ENCODE measurements around the gene CREB3L2. TPM values are rescaled to one million over a fixed set of nuclear protein-coding genes. Genes with fewer than 3 reads are reported as not detected.

Gene CREB3L2
- total and polyA plus RNA-seq, 5 experiments from 2014 or later = 5.2 to 12.8 (median 9.0) TPM

DNA sequence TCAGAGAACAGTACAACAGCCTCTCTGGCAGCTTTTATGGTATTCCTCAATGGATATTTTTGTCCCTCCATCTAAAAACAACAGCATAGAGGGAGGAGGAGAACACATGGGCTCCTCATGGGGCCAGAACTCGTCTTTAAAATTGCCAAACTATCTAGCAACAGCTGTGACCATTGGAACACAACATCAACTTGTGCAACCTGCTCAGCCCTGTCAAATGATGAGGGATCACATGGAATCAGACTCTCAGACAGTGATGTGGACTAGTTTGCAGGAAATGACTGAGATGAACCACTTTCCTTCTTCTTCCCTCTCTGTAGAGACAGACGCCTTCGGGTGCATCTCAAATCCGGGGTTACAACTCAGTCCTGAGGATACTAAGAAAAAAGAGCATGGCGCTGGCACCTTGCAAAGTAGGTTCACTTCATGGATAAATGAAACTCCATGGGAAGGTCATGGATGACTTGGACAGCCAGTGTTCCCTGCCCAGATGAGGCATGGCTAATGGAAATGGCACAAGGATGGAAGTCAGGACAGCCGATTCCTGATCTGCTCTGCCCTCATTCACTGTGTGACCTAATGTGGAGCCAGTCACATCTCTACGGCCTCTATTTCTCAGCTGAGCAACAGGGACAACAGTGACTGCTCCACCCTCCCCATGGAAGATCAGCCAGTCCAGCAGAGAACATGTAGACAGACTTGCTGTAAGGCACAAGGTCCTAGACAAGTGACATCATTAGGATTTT is 130.5 kb downstream of the CREB3L2 start:
- Mint-ChIP-seq H3K4me3 (no peak overlapping the region), H3K9me3 (peaks cover 0 to 10% (median 4%) of the 10 kb centered on the region in 9 donors), H3K36me3 (peaks cover 21 to 43% (median 41%) of the 10 kb centered on the region in 3 donors), H3K27me3 (no peaks in the 10 kb centered on the region), H3K4me1 (no peaks in the 10 kb centered on the region), H3K27ac (no peak overlapping the region)
- ATAC-seq = no peak
- POLR2A ChIA-PET = no interaction called here
- no peak for DNase-seq

DNA sequence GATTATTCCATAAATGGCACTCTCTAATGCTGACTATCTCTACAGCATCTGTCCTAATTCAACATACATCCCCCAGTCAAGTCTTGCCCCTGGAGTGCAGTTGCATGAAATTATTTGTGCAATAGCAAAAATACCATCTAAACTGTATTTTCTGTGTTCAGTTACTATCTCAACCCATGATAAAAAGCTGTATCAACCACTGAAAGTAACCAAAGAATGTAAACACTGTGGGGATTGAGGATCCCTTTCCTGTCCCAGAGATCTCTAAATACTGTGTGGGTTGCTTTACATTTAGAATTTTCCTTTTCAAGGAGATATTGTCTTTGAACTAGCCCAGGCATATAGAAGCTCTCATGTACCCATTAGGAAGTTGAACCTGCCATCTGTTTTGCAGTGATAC is 131.2 kb downstream of the CREB3L2 start:
- no peak for DNase-seq
- Mint-ChIP-seq H3K36me3 (peaks cover 27 to 48% (median 46%) of the 10 kb centered on the region in 3 donors), H3K4me1 (no peaks in the 10 kb centered on the region), H3K9me3 (peaks cover 0 to 17% (median 8%) of the 10 kb centered on the region in 9 donors), H3K27me3 (no peaks in the 10 kb centered on the region), H3K27ac (no peak overlapping the region), H3K4me3 (no peak overlapping the region)
- POLR2A ChIA-PET = no interaction called here
- no peak for ATAC-seq

DNA sequence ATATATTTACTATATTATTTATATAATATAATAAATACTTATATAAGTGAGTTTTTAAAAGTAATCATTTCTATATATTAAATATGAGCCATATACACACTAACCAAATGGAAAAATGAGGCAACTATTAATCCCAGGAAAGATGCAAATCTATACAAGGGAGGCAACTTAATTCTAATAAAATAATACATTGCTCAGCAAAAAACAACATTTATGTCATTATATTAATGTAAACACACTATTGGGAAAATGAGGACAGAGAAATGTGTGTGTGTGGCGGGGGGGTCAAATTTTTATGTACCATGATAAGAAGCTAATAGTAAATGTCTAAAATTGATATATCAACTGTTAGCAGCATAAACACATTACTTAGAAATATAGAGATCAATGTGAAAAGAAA is 131.8 kb downstream of the CREB3L2 start:
- Mint-ChIP-seq H3K4me3 (no peak overlapping the region), H3K36me3 (peaks cover 33 to 52% (median 46%) of the 10 kb centered on the region in 3 donors), H3K27me3 (no peaks in the 10 kb centered on the region), H3K9me3 (peaks cover 0 to 23% (median 11%) of the 10 kb centered on the region in 9 donors), H3K27ac (no peak overlapping the region), H3K4me1 (no peaks in the 10 kb centered on the region)
- ATAC-seq = no peak
- POLR2A ChIA-PET = no interaction called here
- no peak for DNase-seq

DNA sequence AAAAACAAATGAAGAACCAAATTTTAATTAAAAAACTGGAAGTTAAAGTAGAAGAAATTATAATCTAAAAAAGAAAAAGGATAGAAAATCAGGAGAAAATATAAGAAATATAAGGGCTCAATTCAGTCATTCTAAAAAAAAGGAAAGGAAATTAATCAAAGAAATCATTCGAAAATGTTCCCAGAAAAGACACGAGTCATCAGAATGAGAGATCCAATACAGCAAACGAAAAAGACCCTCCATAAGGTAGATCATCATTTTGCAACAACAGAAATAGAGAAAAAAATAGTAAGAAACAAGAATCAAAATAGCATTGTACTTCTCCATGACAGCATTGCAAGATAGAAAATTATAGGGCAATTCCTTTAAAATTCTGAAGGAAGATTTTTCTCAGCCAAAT is 132.6 kb downstream of the CREB3L2 start:
- DNase-seq (no peak), ATAC-seq (no peak)
- peaks cover 0 to 25% (median 11%) of the 10 kb centered on the region in 9 donors for H3K9me3 Mint-ChIP-seq
- H3K4me3 Mint-ChIP-seq = no peak overlapping the region
- no peaks in the 10 kb centered on the region for H3K4me1 Mint-ChIP-seq
- H3K27ac Mint-ChIP-seq = no peak overlapping the region
- POLR2A ChIA-PET = no interaction called here
- H3K36me3 Mint-ChIP-seq = peaks cover 36 to 52% (median 45%) of the 10 kb centered on the region in 3 donors
- no peaks in the 10 kb centered on the region for H3K27me3 Mint-ChIP-seq

DNA sequence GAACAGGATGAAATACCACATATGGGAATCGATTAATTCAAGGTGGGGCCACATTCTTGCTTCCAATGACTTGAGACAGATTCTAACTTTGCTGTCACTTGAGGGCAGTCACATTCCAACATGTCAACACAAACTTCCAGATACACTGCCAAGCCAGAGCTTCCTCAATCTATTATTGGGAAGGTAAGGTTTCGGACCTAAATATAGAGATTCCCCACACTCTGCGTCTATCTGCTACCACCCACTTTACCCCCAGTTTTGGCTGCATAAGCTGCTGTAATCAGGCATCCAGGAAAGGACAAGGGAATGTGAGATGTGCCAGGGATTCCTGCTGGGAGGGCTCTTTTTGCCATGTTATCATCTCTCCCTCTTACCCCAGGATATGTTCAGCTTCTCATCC is 134.6 kb downstream of the CREB3L2 start:
- no peaks in the 10 kb centered on the region for H3K27me3 Mint-ChIP-seq
- no peak overlapping the region for H3K4me3 Mint-ChIP-seq
- H3K4me1 Mint-ChIP-seq = no peaks in the 10 kb centered on the region
- peaks cover 0 to 25% (median 11%) of the 10 kb centered on the region in 9 donors for H3K9me3 Mint-ChIP-seq
- H3K27ac Mint-ChIP-seq = no peak overlapping the region
- POLR2A ChIA-PET = no interaction called here
- no peak for ATAC-seq
- DNase-seq = no peak
- H3K36me3 Mint-ChIP-seq = peaks cover 34 to 45% (median 37%) of the 10 kb centered on the region in 3 donors

DNA sequence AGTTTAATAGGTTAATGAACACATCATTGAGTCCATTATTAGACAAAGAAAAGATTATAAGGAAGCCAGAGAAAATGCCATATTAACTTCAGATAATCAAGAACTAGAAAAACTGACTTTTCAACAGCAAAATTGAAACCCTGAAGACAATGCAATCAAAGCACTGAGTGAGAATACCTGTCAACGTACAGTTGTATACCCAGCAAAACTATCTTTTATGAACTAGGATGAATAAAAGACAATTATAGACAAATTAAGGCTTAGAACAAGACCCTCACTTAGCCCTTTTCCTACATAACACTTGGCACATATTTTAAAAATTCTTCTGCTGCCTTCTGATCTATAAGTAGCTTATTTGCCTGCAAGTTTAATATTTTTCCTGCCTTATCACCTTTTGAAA is 136.1 kb downstream of the CREB3L2 start:
- ATAC-seq (no peak), DNase-seq (no peak)
- H3K4me1 Mint-ChIP-seq = no peaks in the 10 kb centered on the region
- H3K9me3 Mint-ChIP-seq = peaks cover 0 to 25% (median 11%) of the 10 kb centered on the region in 9 donors
- no peak overlapping the region for H3K4me3 Mint-ChIP-seq
- H3K27me3 Mint-ChIP-seq = no peaks in the 10 kb centered on the region
- POLR2A ChIA-PET = no interaction called here
- peaks cover 34 to 43% (median 43%) of the 10 kb centered on the region in 3 donors for H3K36me3 Mint-ChIP-seq
- H3K27ac Mint-ChIP-seq = no peak overlapping the region

DNA sequence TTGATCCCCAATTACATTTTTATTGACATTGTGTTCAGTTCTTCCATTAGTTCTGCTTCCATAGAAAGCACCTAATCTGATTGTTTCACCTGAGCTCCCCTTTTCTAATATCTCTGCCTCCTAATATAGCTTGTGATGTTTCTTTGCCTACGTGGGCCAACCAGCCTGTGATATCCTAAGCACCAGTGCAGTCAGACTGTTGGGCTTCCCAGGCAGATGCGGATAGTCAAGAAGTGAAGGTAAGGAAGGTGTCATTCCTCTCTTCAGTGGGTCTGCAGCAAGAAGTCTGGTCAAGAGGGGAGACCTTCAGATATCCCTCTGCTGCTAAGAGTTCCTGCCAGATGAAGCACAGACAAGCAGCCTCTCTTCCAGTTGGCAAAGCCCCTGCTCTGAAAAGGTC is 138.9 kb downstream of the CREB3L2 start:
- Mint-ChIP-seq H3K36me3 (peaks cover 28 to 38% (median 32%) of the 10 kb centered on the region in 3 donors), H3K4me3 (no peak overlapping the region), H3K27me3 (no peaks in the 10 kb centered on the region), H3K27ac (no peak overlapping the region), H3K9me3 (peaks cover 0 to 25% (median 11%) of the 10 kb centered on the region in 9 donors), H3K4me1 (no peaks in the 10 kb centered on the region)
- DNase-seq (no peak), ATAC-seq (no peak)
- POLR2A ChIA-PET = no interaction called here

DNA sequence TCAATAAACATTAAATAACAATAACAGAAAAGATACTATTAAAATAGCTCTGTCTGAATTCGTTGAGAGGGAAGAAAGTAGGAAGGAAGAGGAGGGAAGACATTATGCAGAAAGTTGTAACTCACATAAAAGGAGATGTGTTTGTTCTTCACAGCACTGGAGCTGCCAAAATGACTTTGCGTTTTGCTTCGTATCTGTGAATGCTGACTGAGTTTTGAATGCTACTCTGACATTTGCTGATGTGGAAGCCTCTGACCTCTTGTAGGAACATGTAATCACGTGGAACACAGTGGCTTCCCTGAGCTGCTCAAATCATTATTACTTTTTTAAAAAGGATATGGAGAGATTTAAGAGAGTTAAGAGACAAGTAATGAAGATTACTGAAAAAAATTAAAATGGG is 139.5 kb downstream of the CREB3L2 start:
- Mint-ChIP-seq H3K4me3 (no peak overlapping the region), H3K27me3 (no peaks in the 10 kb centered on the region)
- POLR2A ChIA-PET = no interaction called here

DNA sequence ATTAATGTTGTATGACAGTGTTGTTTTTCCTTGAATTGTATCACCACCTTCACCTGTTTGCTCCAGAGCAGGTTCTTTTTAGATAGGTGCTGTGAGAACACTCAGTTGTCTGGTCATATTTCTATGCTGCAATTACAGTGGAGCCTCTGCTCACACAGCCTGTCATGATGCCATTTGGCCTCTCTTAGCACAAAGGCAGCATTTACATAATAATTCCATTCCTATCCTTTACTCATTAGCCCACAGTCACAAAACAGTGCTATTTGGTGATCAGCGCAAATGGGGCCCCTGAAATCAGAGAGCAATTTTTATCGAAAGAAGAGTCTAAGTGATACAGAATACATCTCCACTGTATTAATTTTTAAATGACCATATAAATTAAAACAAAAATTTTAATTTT is 141.3 kb downstream of the CREB3L2 start:
- H3K27me3 Mint-ChIP-seq = no peaks in the 10 kb centered on the region
- DNase-seq (no peak), ATAC-seq (no peak)
- POLR2A ChIA-PET = no interaction called here
- no peak overlapping the region for H3K4me3 Mint-ChIP-seq
- H3K27ac Mint-ChIP-seq = no peak overlapping the region
- peaks cover 0 to 7% (median 3%) of the 10 kb centered on the region in 9 donors for H3K9me3 Mint-ChIP-seq
- peaks cover 9 to 15% (median 11%) of the 10 kb centered on the region in 3 donors for H3K36me3 Mint-ChIP-seq
- no peaks in the 10 kb centered on the region for H3K4me1 Mint-ChIP-seq

More for the DNA sequence above, 139.5 kb downstream of the CREB3L2 start:
- H3K27ac Mint-ChIP-seq = no peak overlapping the region
- peaks cover 0 to 25% (median 11%) of the 10 kb centered on the region in 9 donors for H3K9me3 Mint-ChIP-seq
- H3K36me3 Mint-ChIP-seq = peaks cover 22 to 33% (median 26%) of the 10 kb centered on the region in 3 donors
- no peak for ATAC-seq
- no peak for DNase-seq
- no peaks in the 10 kb centered on the region for H3K4me1 Mint-ChIP-seq

DNA sequence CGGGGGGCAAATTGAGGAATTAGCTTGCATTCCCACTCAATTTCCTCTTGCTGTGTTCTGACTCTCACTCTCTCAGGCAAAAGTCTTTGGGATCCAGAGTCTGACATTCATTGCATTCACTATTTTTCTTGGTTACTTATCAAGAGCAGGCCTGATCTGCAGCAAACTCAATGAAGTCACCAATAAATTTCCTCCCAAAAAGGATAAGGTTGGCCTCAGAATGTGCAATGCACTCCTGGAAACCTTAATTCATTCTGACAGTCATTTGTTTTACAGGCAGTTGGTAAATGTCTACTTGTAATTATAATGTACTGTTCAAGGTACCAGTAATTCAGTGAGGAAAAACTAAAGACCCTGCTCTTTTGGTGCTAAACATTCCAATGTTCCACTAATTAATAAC is 148.8 kb downstream of the CREB3L2 start:
- DNase-seq (no peak), ATAC-seq (no peak)
- H3K9me3 Mint-ChIP-seq = peaks cover 0 to 9% (median 0%) of the 10 kb centered on the region in 9 donors
- H3K36me3 Mint-ChIP-seq = peaks cover 2 to 5% (median 3%) of the 10 kb centered on the region in 3 donors
- no peak overlapping the region for H3K27ac Mint-ChIP-seq
- H3K27me3 Mint-ChIP-seq = peaks cover 9 to 25% (median 16%) of the 10 kb centered on the region in 5 donors
- H3K4me1 Mint-ChIP-seq = peaks cover 0 to under 1% (median 0%) of the 10 kb centered on the region in 4 donors
- POLR2A ChIA-PET = no interaction called here
- no peak overlapping the region for H3K4me3 Mint-ChIP-seq

DNA sequence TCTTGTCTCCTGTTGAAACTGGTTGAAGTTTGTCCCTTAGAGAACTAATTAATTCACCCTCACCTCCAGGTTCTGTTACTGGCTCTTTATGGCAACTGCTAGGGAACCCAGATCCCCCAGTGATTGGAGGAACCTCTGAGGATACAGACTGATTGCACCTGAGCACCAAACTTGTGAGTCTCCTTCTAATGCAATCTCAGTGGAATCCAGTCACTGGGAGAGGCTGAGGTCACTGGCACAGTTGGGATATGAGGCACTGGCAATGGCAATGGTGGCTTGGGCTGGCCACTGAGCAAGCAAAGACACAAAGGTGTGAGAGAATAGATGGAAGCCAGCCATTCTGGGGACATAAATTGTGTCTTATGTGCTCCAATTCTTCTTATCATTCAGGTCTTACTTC is 149.8 kb downstream of the CREB3L2 start:
- DNase-seq = no peak
- Mint-ChIP-seq H3K4me1 (peaks cover 0 to 8% (median 2%) of the 10 kb centered on the region in 4 donors), H3K36me3 (peaks cover 2 to 5% (median 3%) of the 10 kb centered on the region in 3 donors), H3K27me3 (peaks cover 12 to 30% (median 24%) of the 10 kb centered on the region in 5 donors), H3K27ac (no peak overlapping the region), H3K4me3 (no peak overlapping the region), H3K9me3 (peaks cover 0 to 9% (median 0%) of the 10 kb centered on the region in 9 donors)
- no peak for ATAC-seq
- POLR2A ChIA-PET = no interaction called here

DNA sequence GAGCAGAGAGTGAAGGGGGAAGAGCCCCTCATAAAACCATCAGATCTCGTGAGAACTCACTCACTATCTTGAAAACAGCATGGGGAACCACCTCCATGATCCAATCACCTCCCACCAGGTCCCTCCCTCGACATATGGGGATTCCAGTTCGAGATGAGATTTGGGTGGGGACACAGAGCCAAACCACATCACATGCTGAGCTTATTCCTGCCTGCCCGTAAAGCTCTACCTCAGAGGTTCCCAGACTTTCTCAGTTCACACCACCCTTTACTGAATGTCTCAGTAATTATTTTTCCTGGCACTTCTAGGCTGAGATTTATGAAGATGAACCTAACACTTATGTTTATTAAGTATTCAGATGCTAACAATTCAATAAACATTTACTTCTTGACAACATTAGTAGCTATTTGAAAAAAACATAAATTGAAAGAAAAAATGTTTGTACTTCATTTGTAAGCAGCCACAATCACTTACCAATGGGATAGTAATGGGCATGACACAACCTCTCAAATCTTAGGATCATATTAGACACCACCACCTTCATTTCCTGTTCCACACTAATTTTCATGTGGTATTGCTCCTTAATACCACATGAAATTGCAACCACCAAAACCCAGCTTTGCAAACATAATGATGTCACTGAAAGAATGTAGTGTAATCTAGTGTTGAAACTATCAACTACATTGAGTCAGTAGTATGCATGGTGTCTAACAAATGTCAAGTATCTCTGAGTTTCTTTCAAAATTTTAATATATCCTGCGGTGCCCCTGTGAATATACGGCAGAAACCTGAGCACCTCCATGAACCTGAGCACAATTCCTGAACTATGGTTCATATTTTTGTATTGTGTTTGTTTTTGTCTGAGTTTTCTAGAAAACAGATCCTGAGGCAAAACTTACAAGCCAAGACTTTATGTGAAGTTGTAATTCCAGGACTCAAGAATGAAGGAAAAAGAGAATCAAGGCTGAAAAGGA is 150.6 kb downstream of the CREB3L2 start:
- ATAC-seq = no peak
- peaks cover 2 to 5% (median 3%) of the 10 kb centered on the region in 3 donors for H3K36me3 Mint-ChIP-seq
- POLR2A ChIA-PET = no interaction called here
- no peak for DNase-seq
- peaks cover 0 to 8% (median 2%) of the 10 kb centered on the region in 4 donors for H3K4me1 Mint-ChIP-seq
- peaks cover 0 to 9% (median 0%) of the 10 kb centered on the region in 9 donors for H3K9me3 Mint-ChIP-seq
- no peak overlapping the region for H3K4me3 Mint-ChIP-seq
- no peak overlapping the region for H3K27ac Mint-ChIP-seq
- H3K27me3 Mint-ChIP-seq = peaks cover 12 to 30% (median 27%) of the 10 kb centered on the region in 5 donors

DNA sequence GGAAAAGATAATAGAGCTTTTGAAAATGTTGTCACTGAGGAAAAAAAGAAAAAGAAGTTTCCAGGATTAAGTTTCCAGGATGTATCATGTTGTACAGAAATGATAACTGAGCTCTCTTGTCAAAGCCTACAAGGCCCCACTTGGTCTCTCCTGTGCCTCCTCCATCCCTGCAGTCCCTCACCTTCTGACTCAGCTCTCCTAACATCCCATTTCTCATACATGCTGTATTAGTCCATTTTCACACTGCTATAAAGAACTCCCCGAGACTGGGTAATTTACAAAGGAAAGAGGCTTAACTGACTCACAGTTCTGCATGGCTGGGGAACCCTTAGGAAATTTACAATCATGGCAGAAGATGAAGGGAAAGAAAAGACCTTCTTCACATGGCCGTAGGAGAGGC is 151.3 kb downstream of the CREB3L2 start:
- H3K4me3 Mint-ChIP-seq = no peak overlapping the region
- DNase-seq = no peak
- H3K27ac Mint-ChIP-seq = no peak overlapping the region
- peaks cover 0 to 10% (median 6%) of the 10 kb centered on the region in 4 donors for H3K4me1 Mint-ChIP-seq
- POLR2A ChIA-PET = no interaction called here
- peaks cover 18 to 37% (median 32%) of the 10 kb centered on the region in 5 donors for H3K27me3 Mint-ChIP-seq
- no peak for ATAC-seq
- peaks cover 0 to 9% (median 0%) of the 10 kb centered on the region in 9 donors for H3K9me3 Mint-ChIP-seq
- H3K36me3 Mint-ChIP-seq = peaks cover under 1 to 5% (median 1%) of the 10 kb centered on the region in 3 donors

All from naive thymus-derived CD8-positive, alpha-beta T cell (primary cell).